Measurements from ENCODE around the gene HOXA10.
A peak's percentile ranks its signal among the peaks of the same experiment; 100 is the strongest.

Gene HOXA10

GRCh38 chr7:27165089-27165995 is 8.8 kb downstream of the HOXA10 start, which contains the start of gene HOXA9:
TSS of gene HOXA9 (minus strand) at chr7:27165537. CDS start at chr7:27165457, 80 bp downstream.
- DNase-seq, result peak; percentile 80

- DNase-seq, result no peak
Measured at GRCh38 chr7:27164367-27165088, 9.6 kb downstream of the HOXA10 start.

- DNase-seq, result no peak
Measured at GRCh38 chr7:27164045-27164366, 10.1 kb downstream of the HOXA10 start.

GRCh38 chr7:27163288-27164044 is 10.7 kb downstream of the HOXA10 start:
- DNase-seq, result no peak

- no peak for DNase-seq
Measured at GRCh38 chr7:27162561-27163287, 11.4 kb downstream of the HOXA10 start.

GRCh38 chr7:27161721-27162560 is 12.2 kb downstream of the HOXA10 start:
- DNase-seq, result no peak

- peak; percentile 81 for DNase-seq
Measured at GRCh38 chr7:27161214-27161720, 12.9 kb downstream of the HOXA10 start.

- peak; percentile 83 for DNase-seq
Measured at GRCh38 chr7:27160546-27161213, 13.4 kb downstream of the HOXA10 start.

GRCh38 chr7:27160145-27160545 is 14.0 kb downstream of the HOXA10 start:
- DNase-seq, result no peak

- no peak for DNase-seq
Measured at GRCh38 chr7:27159266-27160144, 14.6 kb downstream of the HOXA10 start.

GRCh38 chr7:27158436-27159265 is 15.5 kb downstream of the HOXA10 start:
- peak; percentile 6 for DNase-seq

GRCh38 chr7:27157702-27158431 is 16.3 kb downstream of the HOXA10 start:
- DNase-seq, result peak; percentile 23

- DNase-seq, result no peak
Measured at GRCh38 chr7:27156916-27157701, 17.0 kb downstream of the HOXA10 start.

GRCh38 chr7:27156508-27156898 is 17.6 kb downstream of the HOXA10 start, which contains the start of gene HOXA7:
TSS of gene HOXA7 (minus strand) at chr7:27156675. CDS start at chr7:27156545, 130 bp downstream.
- DNase-seq, result peak; percentile 43

GRCh38 chr7:27155816-27156507 is 18.2 kb downstream of the HOXA10 start:
- no peak for DNase-seq
